ENCODE measurements around the gene GAB1.

GAB1 gene

DNA sequence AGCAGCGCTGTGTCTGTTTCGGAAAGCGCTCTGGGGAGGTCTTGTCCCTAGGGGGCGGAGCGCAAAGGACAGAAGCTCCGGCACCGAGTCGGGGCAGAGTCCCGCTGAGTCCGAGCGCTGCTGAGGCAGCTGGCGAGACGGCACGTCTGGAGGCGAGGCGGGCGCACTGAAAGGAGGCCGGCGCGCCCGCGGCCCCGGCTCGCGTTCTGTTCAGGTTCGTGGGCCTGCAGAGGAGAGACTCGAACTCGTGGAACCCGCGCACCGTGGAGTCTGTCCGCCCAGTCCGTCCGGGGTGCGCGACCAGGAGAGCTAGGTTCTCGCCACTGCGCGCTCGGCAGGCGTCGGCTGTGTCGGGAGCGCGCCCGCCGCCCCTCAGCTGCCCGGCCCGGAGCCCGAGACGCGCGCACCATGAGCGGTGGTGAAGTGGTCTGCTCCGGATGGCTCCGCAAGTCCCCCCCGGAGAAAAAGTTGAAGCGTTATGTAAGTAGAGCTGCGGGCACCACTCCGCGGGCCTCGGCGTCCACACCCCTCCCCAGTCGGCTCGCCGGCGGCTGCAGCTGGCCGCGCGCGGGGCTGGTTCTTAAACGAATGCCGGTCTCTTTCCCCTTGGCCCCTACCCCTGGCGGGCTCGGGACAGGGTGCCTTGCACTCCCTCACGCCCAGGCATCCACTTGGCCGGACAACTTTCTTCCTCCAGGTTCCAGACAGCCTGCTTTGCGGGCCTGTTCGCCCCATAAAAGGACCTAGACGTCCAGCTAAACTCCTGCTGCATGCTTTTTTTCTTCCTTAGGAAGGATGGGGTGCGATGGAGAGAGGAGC lies at the start of gene GAB1:
Gene GAB1, plus strand, starts transcription at position 96 of the 819 bp plus-strand sequence. Its CDS starts 313 bp downstream, at position 409.
- peak; percentile 8 for DNase-seq

DNA sequence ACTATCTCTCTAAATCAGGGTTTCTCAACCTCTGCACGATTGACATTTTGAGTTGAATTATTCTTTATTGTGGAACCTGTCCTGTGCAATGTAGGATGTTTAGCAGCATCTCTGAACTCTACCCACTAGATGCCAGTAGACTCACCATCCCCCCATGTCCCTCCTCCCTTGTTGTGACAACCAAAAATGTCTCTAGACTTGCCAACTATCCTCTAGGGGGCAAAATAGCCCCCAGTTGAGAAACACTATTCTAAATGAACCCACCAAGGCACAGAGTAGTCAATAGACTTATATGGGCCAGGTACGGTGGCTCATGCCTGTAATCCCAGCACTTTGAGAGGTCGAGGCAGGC lies 49.1 kb upstream of the GAB1 start:
- no peak for DNase-seq

DNA sequence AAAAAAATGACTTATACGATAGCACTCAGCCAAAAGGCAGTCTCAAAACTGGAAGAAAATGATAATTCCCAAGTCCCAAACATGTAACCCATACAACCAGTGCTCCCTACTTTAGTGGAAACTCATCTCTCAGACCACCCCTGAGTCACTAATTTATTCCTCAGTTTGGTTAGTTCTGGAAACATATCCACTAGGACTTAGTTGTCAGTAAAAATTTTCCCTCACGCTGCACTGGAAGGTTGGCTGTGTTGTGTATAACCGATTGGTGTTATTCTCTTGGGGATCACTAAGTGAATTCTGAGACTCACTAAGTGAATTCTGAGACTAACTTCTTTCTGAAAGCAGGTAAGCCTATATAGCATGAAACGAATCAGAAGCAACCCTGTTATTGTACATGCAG lies 48.5 kb upstream of the GAB1 start:
- no peak for DNase-seq

DNA sequence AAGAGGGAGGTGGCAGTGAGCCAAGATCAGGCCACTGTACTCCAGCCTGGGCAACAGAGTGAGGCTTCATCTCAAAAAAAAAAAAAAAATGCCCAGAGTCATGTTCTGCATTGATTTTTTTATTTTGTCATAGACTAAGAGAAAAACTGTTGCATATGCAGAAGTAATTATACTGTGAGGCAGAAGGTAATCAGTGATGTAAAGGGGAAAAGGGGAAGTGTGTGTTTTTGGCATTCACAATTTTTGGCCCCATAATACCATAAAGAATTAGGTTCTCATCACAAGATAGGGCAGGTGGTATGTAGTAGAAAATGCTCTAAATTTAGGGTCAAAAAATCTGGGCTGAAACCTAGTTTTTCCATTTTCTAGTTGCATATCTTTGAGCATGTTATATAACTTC lies 47.3 kb upstream of the GAB1 start:
- no peak for DNase-seq

DNA sequence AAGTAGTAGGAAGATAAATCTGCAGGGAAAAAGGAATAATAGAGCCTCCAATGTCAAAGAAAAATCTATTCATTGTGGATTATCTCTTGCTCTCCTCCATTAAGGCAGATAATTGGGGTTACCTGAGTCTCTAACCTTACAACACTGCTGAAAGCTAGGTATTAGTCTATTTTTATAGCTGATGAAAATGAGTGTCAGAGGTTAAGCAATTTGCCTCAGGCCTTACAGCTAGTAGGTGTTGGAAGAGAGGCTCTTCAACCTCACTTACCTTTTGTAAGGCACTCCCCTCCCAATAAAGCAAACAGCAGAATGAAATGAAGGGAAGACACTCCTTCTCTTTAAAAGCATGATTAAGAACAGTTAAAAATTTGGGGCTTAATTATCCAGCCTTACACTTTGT lies 45.4 kb upstream of the GAB1 start:
- no peak for DNase-seq

DNA sequence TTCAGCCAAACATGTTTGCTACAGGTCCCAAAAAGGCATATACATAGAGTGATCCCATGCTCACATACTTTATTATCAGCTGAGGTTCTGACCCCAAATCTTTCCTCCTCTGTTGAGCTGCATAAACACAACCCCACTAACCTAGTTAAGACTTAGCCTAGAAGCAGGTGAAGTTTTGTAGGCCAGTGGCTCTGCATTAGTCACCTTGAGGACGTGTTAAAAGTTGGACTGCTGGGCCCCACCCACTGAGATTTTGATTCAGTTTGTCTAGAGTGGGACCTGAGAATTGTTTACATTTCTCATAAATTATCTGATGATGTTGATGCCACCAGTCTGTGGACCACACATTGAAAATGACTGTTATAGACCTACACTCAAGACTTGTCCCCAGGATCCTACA lies 43.8 kb upstream of the GAB1 start:
- DNase-seq: no peak

DNA sequence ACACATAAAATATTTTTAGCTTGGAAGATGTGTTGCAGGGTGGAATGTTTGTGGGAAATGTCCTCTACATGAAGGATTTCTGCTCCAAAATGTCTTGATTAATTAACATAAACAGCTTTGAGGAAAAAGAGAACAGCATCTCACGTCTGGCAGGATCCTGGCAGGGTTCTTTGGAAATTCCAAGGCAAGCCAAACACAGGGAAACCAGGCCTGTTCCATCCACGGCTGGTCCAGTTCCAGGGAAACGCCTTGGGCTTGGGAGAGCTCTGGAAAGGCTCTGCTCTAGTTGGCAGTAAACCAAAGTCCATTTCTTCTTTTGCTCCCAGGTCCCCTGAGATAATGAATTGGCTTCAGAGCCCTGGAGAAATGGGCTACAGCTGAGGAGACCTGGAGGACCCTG lies 42.4 kb upstream of the GAB1 start:
- DNase-seq: no peak

DNA sequence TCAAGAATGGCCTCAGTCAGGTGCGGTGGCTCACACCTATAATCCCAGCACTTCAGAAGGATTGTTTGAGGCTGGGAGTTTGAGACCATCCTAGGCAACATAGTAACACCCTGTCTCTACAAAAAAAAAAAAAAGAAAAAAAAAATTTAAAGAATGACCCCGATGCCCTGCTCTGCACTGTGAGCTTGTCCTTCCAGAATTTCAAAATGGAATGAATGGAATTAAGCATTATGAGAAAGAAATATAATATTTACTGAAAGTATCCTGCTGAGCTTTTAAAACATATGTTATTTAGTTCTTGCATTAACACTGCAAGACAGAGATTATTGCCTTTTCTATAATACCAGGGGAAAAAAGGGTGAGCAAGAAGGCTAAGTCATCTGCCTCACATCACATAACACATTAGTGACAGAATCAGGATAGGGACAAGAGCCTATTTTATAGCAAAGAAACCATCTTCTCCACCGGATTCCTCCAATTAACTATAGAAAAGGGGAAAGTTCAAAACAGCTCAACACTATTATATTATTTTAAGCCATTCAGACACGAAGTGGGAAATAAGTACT lies 41.9 kb upstream of the GAB1 start:
- DNase-seq: no peak

DNA sequence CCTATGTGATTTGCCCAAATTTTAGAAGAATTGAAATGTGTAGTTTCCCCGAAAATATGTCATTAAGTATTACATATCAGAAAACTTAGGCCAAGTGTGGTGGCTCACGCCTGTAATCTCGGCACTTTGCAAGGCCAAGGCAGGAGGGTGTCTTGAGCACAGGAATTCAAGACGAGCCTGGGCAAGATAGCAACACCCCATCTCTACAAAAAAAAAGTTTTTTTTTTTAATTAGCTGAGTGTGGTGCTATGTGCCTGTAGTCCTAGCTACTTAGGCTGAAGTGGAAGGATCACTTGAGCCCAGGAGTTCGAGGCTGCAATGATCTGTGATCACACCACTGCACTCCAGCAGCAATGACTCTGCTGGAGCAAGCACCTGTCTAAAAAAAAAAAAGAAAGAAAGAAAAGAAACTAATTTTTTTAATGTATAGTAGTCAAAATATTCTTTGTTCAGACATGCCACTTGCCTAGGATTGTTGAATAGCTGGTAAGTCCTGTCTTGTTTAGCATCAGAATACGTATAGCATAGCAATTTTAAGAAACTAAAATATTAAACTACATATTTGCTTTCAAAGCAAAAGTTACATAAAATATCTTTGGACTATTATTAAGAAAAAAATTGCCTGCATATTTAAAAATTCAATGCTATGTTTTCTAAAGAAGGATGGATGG lies 40.1 kb upstream of the GAB1 start:
- DNase-seq: no peak

DNA sequence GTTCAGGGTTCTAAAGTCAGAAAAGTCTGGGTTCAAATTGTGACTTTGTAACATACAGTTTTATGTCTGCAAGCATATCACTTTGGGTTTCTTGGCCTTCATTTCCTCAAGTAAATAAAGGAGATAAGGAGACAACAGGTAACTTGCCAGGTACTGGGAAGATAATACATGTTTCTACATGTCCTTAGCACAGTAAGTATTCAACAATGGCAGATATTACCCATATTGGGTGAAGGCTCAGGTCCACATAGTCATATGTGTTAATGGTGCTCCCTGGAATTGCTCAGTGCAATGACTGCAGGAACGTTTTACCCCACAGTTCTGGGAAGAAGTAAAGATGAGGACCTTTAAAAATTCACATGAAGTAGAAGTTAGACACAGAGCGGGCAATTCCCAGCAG lies 35.8 kb upstream of the GAB1 start:
- DNase-seq: no peak

DNA sequence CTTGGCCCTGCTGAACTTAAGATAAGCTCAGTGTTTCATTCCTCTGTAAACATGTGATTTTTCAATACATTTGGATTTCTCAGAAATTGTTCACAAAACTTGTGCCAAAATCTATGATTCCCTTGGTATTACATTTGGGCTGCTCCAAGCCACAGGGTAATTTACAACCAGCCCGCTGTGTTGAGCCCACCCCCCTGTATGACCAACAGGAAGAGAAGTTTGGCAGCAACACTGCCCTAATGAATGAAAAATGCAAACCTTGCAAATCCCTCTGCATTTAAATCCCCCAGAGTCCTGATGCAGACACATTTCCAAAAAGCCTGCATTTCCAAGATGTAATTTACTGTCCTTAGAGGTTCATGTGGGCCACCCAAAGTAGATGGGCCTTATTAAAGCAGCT lies 34.1 kb upstream of the GAB1 start:
- no peak for DNase-seq

DNA sequence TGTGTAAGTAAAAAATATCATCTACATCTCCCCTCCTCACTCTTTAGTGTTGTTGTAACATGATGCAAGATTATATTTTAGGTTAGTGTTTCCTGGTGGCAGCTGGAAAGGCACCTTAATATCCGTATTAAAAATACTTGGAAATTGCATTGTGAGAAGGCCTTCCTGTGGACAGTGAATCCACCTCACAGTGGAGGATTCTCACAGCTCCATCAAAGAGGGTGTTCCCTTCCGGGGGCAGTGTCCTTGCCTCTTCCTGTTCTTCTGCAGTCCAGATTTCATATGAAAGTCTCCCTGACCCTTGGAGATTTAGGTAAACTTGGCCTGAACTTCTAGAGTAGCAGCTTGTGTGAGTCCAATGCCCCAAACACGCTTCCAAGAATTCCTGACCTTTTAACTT lies 29.9 kb upstream of the GAB1 start:
- no peak for DNase-seq

DNA sequence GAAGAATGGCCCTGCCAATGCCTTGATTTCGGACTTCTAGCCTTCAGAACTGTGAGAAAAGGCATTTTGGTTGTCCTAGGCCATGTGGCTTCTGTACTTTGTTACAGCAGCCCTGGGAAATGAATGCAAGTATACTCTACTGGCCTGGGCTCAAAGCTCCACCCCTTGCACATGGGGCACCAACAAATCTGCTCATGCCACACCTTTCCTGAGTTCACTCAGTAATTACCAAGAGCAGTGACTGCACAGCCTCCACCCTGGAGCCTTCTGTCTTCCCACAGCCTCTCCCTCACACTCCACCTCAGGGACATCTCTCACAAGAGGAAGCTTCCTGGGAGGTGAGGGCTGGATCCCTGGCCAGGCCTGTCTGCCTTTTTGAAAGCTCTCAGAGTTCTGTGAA lies 29.1 kb upstream of the GAB1 start:
- DNase-seq: no peak

DNA sequence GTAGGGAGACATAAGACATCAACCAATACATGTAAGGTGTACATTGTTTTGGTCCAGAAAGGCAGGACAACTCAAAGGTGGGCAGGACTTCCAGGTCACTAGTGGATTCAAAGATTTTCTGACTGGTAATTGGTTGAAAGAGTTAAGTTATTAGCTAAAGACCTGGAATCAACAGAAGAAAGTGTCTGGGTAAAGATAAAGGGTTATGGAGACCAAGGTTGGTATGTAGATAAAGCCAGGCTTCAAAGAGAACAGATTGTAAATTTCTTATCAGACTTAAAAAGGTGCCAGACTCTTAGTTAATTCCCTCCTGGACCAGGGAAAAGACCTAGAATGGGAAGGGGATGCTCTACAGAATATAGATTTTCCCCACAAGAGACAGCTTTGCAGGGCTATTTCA lies 28.3 kb upstream of the GAB1 start:
- DNase-seq: no peak

DNA sequence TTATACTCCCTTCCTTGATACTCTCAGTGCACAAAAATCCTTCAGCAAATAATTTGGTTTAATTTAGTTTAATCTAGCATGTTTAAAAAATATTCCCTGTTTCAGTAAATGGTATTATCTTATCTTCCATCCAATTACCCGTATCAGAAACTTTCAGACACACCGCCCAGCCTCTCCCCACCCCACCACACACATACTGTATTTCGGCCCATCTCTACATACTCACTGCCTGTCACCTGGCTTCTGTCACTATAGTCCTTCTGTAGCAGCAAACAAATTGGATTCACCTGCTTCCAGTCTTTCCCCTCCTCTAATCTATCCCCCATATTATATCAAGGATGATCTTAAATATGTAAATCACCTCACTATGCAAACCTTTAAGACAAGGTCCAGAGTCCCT lies 24.8 kb upstream of the GAB1 start:
- no peak for DNase-seq

DNA sequence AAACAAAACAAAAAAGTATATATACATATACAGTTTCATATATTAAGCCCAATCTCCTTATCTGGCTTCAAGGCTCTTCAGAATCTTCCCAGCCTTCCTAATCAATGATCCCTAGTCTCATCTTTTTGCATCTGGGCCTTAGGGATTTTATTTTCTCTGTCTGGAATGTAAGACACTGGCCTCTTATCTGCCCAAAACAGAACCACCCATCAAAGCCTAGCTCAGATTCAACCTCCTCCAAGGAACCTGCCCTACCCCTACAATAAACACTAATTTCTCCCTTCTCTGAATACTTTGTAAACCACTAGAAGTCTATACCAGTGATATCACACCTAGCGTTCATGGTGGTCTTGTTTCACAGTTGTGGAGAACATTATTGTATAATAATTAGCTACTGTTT lies 23.2 kb upstream of the GAB1 start:
- no peak for DNase-seq

DNA sequence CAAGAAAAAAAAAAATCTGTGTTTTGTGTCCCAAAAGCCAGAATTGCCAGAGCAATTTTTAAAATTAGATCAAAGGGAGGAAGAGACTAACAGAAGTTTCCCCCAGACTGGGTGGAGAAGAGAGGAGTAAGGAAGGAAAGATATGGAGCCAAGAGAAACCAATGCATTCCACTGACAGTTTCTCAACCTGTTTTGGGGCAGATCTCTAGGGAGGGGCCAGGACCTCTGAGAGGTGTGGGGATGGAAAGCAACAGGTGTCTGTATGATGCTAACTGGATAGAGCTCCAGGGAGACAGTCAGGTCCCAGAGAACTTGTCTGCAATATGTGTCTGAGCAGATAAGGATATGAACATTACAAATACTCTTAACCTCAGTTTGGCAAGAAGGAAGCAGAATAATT lies 22.7 kb upstream of the GAB1 start:
- no peak for DNase-seq

DNA sequence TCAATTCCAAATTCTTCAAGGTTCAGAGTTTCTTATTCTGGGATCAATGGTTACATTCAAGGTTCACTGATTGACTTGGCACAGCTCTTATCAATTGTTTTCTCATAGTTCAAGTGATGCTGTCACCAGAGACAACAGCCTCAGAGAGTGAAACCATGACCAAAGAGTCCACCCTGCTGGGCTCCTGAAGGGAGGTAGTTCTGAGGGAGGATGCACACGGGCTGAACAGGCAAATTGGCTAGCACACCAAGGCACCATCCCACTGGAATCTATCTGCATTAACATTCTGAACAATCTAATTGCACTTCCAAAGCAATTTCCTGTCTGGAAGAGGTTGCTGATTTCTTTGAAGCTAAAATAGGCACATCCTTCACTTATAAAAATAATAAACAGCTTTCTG lies 16.6 kb upstream of the GAB1 start:
- DNase-seq: no peak

DNA sequence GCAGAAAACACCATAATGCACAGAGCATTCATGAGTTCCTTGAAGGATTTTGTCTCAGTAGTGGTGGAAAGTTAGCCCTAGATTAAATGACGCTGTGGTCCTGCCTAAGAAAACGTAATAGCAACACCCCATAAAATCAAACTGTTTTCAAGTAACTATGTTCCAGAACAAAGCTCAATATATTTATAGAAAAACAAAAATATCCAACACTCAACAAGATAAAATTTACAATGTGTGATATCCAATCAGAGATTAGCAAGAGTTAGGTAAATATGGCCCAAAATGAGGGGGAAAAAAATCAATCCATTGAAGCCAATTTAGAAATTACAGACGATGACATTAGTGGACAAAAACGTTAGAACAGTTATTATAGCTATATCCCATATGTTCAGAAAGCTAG lies 9.9 kb upstream of the GAB1 start:
- no peak for DNase-seq

DNA sequence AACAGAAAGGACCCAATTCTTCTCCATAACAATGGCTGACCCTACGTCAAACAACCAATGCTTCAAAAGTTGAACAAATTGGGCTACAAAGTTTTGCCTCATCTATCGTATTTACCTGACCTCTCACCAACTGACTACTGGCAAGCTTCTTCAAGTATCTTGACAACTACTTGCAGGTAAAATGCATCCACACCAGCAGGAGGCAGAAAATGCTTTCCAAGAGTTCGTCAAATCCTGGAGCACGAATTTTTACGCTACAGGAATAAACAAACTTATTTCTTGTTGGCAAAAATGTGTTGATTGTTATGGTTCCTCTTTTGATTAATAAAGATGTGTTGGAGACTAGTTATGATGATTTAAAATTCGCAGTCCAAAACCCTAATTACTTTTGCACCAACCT lies 6.7 kb upstream of the GAB1 start:
- DNase-seq: no peak

DNA sequence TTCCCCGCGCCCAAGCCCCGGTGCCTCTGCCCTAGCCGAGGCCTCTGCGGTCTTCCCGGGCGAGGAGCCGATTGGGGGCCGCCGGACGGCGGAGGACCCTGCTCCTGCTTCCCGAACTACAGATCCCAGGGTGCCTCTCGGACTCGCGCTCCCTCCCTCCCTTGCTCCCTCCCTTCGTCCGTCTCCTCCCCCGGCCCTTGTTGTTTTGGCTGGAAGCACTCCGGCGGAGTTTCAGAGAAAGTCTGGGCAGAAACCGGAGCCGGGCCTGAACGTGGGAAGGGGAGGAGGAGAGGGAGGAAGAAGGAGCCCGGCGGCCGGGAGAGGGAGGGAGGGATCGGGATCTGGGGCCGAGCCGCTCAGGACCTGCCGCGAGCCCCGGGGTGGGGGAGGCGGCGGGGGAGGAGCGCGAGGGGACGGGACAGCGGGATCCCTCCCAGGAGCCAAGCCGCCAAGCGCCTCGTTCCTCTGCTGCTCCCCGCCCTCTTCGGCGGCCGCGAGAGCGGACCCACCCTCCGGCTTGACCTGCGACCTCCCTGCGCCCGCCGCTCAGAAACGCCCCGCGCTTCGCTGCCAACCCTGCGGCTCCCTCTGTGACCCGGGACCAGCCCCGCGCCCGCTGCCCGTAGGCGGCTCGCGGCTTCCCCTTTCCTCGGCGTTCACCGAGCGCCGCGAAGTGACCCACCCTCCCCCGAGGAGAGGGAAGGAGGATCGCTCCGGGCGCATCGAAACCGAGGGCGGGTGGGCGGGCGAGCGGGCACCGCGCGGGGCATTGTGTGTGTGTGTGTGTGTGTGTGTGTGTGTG lies 496 bp upstream of the GAB1 start:
- DNase-seq: peak; percentile 12

DNA sequence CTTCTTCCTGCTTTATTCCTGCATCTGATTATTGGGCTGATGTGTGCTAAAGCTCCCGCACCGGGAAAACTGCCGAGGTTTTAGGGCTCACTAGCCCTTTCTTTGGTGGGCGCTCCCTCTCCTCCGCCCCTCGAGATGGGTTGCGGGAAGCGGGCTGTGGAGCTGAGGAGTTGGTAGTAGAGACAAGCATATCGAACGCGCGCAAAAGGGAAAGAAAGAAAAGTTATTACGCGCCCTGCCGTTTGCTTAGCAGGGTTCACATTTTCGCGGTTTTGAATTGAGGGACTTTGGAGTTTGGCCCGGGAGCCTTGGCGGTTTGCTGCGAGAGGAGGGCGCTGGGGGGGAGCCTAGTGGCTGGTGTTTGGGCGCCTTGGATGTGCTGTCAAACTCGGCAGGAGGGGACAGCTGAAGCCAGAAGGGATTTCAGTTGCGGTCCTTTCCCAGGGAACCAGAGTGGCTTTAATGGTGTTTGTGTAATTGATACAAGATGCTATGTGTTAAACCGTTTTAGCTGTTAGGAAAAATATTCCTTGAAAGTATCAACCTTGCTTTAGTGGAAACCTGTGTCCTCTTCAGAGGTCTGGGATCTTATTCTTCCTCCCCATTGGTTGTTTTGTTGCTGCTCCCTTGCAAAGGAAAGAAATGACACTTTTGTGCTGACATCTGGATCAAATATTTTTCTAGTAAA lies 1.1 kb downstream of the GAB1 start:
- no peak for DNase-seq

DNA sequence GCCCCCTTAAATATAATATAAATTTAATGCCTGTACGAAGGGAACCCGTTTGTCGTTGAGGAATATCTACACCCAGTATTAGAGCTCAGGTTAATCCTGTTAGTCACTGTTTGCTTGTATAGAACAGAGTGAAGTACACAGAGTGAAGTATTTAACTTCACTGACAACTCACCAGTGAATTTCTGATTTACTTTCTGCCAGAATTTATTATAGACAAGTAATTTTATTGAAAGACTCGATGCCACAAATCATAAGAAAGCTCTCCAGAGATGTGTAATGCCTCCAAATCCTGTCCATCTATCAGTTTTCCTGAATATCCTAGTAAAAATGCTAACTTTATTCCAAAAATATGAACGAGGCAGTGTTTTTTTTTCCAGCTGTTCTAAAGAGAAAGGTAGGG lies 1.6 kb downstream of the GAB1 start:
- no peak for DNase-seq
